HepG2 (cell line): ENCODE measurements around the gene SCAPER. TPM values are rescaled to one million over a fixed set of nuclear protein-coding genes. Genes with fewer than 3 reads are reported as not detected.
A peak's percentile ranks its signal among the peaks of the same experiment; 100 is the strongest.

ENCODE experiments used
- HES4 ChIP-seq: sonication (generic); formaldehyde crosslinking; IDR thresholded peaks from 2 replicates; pipeline ENCODE4 v1.9.0; 2021; ENCODE audit warnings: mild to moderate bottlenecking, missing genetic modification reagents, borderline replicate concordance
- KMT2A ChIP-seq: sonication (generic); formaldehyde crosslinking; IDR thresholded peaks from 2 replicates; pipeline ENCODE4 v1.4.0; 2020; ENCODE audit warnings: missing genetic modification reagents
- KMT2B ChIP-seq: IDR thresholded peaks from 2 replicates; pipeline ENCODE4 v1.6.1; 2016; ENCODE audit warnings: missing genetic modification reagents, missing compliant biosample characterization
- NR2F6 ChIP-seq, 2 experiments: IDR thresholded peaks; 2 replicates each; pipeline ENCODE4 v1.6.1; 2016; ENCODE audit warnings: antibody characterized with exemption in 1 of 2, mild to moderate bottlenecking in 1 of 2
- SAFB2 ChIP-seq: sonication (generic); formaldehyde crosslinking; IDR thresholded peaks from 2 replicates; pipeline ENCODE4 v1.5.1; 2020; ENCODE audit warnings: missing genetic modification reagents, low read depth, mild to moderate bottlenecking, borderline replicate concordance
- SRY ChIP-seq: sonication (generic); formaldehyde crosslinking; IDR thresholded peaks from 2 replicates; pipeline ENCODE4 v1.8.0; 2022; ENCODE audit warnings: mild to moderate bottlenecking, missing genetic modification reagents
- TAF1 ChIP-seq: sonication (generic); formaldehyde crosslinking; IDR thresholded peaks from 2 replicates; pipeline ENCODE4 v1.4.0; 2020; ENCODE audit warnings: missing genetic modification reagents
- TCF12 ChIP-seq, 2 experiments: fragments of 450-650 bp in 1 of 2; sonication (generic) in 1 of 2; formaldehyde crosslinking in 1 of 2; IDR thresholded peaks; 2 replicates each; pipeline versions ENCODE4 v1.6.1 to v1.8.0; 2017 to 2022; ENCODE audit warnings: antibody characterized with exemption in 1 of 2, mild to moderate bottlenecking in 1 of 2, missing genetic modification reagents in 1 of 2, moderate library complexity in 1 of 2
- ZBTB7B ChIP-seq: sonication (generic); formaldehyde crosslinking; IDR thresholded peaks from 2 replicates; pipeline ENCODE4 v1.4.0; 2020; ENCODE audit warnings: missing genetic modification reagents
- ZNF543 ChIP-seq: sonication (generic); formaldehyde crosslinking; IDR thresholded peaks from 2 replicates; pipeline ENCODE4 v1.4.0; 2020; ENCODE audit warnings: mild to moderate bottlenecking, missing genetic modification reagents
- ZNF674 ChIP-seq: sonication (generic); formaldehyde crosslinking; IDR thresholded peaks from 2 replicates; pipeline ENCODE4 v1.5.0; 2020; ENCODE audit warnings: low read depth, mild to moderate bottlenecking, missing genetic modification reagents
- ZNF709 ChIP-seq: sonication (generic); formaldehyde crosslinking; IDR thresholded peaks from 2 replicates; pipeline ENCODE4 v1.5.0; 2020; ENCODE audit warnings: mild to moderate bottlenecking, missing genetic modification reagents
- polyA plus RNA-seq, 8 experiments: library from polyadenylated mRNA; depleted of rRNA in 3 of 8; stranded (reverse) in 7 of 8; unstranded in 1 of 8; fragments of >200 nt; fragmentation: Illumina TruSeq in 4 of 8; extraction: Trizol in 4 of 8; gene quantifications; 2 replicates each; pipeline versions ENCODE4 v1.2.1 to v1.2.3, GENCODE V29; 2011 to 2016; ENCODE audit warnings: low read depth in 4 of 8, missing spikeins in 1 of 8, mixed read lengths in 1 of 8; ENCODE audit not compliant: insufficient read depth in 1 of 8
- total RNA-seq, 5 experiments: library from RNA; depleted of rRNA; stranded (reverse); fragments of >200 nt; fragmentation: Illumina TruSeq; extraction: Trizol; gene quantifications; 2 replicates each; pipeline ENCODE4 v1.2.3, GENCODE V29; 2016; ENCODE audit warnings: low read depth in 1 of 5
- TF ChIP-seq, protein P1 (sequence below): sonication (generic); formaldehyde crosslinking; IDR thresholded peaks from 2 replicates; pipeline ENCODE4 v1.4.0; 2020; ENCODE audit warnings: missing genetic modification reagents
- TF ChIP-seq, protein P2 (sequence below): sonication (generic); formaldehyde crosslinking; IDR thresholded peaks from 2 replicates; pipeline ENCODE4 v1.4.0; 2020; ENCODE audit warnings: missing genetic modification reagents, borderline replicate concordance
- TF ChIP-seq, protein P3 (sequence below): IDR thresholded peaks from 2 replicates; pipeline ENCODE4 v1.6.1; 2016; ENCODE audit warnings: mild to moderate bottlenecking, missing biosample characterization, missing genetic modification reagents
- TF ChIP-seq, protein P4 (sequence below): sonication (generic); formaldehyde crosslinking; IDR thresholded peaks from 2 replicates; pipeline ENCODE4 v1.4.0; 2020; ENCODE audit warnings: missing genetic modification reagents, low read depth, mild to moderate bottlenecking, borderline replicate concordance
- TF ChIP-seq, protein P5 (sequence below): sonication (generic); formaldehyde crosslinking; conservative IDR thresholded peaks from 2 replicates; pipeline ENCODE4 v1.4.0; 2020; ENCODE audit warnings: mild to moderate bottlenecking, missing genetic modification reagents, moderate library complexity

Gene SCAPER
- total and polyA plus RNA-seq, 2 of the 13 experiments (the other 11 are each of a cell fraction or from before 2014, with no cell fraction given): 4.3 to 10.5 TPM

DNA sequence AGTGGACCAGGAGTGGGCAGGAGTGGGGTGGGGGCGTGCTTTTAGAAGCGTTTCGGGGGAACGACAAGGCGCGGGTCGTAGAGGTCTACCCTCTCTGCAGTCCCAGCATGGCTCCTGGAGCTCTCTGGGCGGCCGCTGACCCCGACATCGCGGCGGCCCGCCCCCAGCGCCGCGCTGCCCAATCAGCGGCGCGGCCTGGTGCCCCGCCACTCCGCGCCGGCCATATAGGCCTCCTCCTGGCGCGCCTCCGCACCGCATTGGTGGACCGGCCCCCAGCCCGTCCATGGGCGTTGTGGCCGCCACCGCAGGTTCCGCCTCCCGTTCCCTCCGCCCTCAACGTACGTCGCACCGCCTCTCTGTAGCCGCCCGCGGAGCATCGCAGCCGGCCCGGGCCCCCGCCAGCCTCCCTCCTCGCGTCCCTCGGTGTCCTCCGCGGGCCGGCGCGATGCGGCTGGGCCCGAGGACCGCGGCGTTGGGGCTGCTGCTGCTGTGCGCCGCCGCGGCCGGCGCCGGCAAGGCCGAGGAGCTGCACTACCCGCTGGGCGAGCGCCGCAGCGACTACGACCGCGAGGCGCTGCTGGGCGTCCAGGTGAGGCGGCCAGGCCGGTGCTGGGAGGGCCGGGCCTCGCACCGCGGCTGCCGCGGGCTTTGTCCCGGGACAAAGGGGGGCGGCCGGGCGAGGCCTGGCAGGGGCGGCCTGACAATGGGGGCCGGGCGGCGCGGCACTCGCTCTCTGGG is 26.4 kb upstream of the SCAPER start, which contains the start of gene RCN2 (continued):
- TF ChIP-seq, protein P1, sequence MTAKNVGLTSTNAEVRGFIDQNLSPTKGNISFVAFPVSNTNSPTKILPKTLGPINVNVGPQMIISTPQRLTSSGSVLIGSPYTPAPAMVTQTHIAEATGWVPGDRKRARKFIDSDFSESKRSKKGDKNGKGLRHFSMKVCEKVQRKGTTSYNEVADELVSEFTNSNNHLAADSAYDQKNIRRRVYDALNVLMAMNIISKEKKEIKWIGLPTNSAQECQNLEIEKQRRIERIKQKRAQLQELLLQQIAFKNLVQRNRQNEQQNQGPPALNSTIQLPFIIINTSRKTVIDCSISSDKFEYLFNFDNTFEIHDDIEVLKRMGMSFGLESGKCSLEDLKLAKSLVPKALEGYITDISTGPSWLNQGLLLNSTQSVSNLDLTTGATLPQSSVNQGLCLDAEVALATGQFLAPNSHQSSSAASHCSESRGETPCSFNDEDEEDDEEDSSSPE (CRISPR knock-in tag): peak; percentile 81
- TF ChIP-seq, protein P2, sequence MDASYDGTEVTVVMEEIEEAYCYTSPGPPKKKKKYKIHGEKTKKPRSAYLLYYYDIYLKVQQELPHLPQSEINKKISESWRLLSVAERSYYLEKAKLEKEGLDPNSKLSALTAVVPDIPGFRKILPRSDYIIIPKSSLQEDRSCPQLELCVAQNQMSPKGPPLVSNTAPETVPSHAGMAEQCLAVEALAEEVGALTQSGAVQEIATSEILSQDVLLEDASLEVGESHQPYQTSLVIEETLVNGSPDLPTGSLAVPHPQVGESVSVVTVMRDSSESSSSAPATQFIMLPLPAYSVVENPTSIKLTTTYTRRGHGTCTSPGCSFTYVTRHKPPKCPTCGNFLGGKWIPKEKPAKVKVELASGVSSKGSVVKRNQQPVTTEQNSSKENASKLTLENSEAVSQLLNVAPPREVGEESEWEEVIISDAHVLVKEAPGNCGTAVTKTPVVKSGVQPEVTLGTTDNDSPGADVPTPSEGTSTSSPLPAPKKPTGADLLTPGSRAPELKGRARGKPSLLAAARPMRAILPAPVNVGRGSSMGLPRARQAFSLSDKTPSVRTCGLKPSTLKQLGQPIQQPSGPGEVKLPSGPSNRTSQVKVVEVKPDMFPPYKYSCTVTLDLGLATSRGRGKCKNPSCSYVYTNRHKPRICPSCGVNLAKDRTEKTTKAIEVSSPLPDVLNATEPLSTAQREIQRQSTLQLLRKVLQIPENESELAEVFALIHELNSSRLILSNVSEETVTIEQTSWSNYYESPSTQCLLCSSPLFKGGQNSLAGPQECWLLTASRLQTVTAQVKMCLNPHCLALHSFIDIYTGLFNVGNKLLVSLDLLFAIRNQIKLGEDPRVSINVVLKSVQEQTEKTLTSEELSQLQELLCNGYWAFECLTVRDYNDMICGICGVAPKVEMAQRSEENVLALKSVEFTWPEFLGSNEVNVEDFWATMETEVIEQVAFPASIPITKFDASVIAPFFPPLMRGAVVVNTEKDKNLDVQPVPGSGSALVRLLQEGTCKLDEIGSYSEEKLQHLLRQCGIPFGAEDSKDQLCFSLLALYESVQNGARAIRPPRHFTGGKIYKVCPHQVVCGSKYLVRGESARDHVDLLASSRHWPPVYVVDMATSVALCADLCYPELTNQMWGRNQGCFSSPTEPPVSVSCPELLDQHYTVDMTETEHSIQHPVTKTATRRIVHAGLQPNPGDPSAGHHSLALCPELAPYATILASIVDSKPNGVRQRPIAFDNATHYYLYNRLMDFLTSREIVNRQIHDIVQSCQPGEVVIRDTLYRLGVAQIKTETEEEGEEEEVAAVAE (CRISPR knock-in tag): peak; percentile 79; the same call in 1 of the 2 replicates
- TF ChIP-seq SAFB2: peak; percentile 81; the same call in 1 of the 2 replicates
- peak; percentile 14; the same call in 1 of the 2 replicates for TF ChIP-seq ZBTB7B (CRISPR knock-in tag)
- TF ChIP-seq SRY (CRISPR knock-in tag): peak; percentile 54
- TF ChIP-seq ZNF674 (CRISPR knock-in tag): peak; percentile 85; the same call in 1 of the 2 replicates
- TF ChIP-seq, protein P3, sequence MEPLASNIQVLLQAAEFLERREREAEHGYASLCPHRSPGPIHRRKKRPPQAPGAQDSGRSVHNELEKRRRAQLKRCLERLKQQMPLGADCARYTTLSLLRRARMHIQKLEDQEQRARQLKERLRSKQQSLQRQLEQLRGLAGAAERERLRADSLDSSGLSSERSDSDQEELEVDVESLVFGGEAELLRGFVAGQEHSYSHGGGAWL (CRISPR knock-in tag): peak; percentile 18; the same call in 1 of the 2 replicates
- no peak for TF ChIP-seq TCF12 (IDR thresholded peaks at IDR 0.05)
- TF ChIP-seq TCF12 (CRISPR knock-in tag; IDR thresholded peaks at IDR 0.05): 0 out of 2 replicates have a peak, but pooled peaks have one; percentile 11
- TF ChIP-seq KMT2B (CRISPR knock-in tag): peak; percentile 67
- TF ChIP-seq, protein P4, sequence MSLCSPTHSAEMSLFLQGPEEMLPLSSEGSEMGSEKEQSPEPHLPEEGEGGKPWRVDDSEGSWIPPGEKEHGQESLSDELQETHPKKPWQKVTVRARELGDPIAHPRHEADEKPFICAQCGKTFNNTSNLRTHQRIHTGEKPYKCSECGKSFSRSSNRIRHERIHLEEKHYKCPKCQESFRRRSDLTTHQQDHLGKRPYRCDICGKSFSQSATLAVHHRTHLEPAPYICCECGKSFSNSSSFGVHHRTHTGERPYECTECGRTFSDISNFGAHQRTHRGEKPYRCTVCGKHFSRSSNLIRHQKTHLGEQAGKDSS (CRISPR knock-in tag): peak; percentile 36; the same call in 1 of the 2 replicates
- peak; percentile 84 for TF ChIP-seq HES4 (CRISPR knock-in tag)
- TF ChIP-seq TAF1 (CRISPR knock-in tag): peak; percentile 74
- TF ChIP-seq, protein P5, sequence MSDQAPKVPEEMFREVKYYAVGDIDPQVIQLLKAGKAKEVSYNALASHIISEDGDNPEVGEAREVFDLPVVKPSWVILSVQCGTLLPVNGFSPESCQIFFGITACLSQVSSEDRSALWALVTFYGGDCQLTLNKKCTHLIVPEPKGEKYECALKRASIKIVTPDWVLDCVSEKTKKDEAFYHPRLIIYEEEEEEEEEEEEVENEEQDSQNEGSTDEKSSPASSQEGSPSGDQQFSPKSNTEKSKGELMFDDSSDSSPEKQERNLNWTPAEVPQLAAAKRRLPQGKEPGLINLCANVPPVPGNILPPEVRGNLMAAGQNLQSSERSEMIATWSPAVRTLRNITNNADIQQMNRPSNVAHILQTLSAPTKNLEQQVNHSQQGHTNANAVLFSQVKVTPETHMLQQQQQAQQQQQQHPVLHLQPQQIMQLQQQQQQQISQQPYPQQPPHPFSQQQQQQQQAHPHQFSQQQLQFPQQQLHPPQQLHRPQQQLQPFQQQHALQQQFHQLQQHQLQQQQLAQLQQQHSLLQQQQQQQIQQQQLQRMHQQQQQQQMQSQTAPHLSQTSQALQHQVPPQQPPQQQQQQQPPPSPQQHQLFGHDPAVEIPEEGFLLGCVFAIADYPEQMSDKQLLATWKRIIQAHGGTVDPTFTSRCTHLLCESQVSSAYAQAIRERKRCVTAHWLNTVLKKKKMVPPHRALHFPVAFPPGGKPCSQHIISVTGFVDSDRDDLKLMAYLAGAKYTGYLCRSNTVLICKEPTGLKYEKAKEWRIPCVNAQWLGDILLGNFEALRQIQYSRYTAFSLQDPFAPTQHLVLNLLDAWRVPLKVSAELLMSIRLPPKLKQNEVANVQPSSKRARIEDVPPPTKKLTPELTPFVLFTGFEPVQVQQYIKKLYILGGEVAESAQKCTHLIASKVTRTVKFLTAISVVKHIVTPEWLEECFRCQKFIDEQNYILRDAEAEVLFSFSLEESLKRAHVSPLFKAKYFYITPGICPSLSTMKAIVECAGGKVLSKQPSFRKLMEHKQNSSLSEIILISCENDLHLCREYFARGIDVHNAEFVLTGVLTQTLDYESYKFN (CRISPR knock-in tag): 0 out of 2 replicates have a peak, but pooled peaks have one; percentile 17
- 0 out of 2 replicates have a peak, but pooled peaks have one; percentile 61 for TF ChIP-seq ZNF543 (CRISPR knock-in tag)
- TF ChIP-seq KMT2A (CRISPR knock-in tag): peak; percentile 90
- no peak for TF ChIP-seq NR2F6 (IDR thresholded peaks at IDR 0.05)
- TF ChIP-seq NR2F6 (CRISPR knock-in tag; IDR thresholded peaks at IDR 0.05): peak; percentile 23; the same call in 1 of the 2 replicates
- TF ChIP-seq ZNF709: peak; percentile 83; the same call in 1 of the 2 replicates
